Gastroesophageal sphincter (tissue), 4 donors: ENCODE data around the gene WDR88. TPM values are rescaled to one million over a fixed set of nuclear protein-coding genes. Genes with fewer than 3 reads are reported as not detected.

ENCODE experiments used
- ATAC-seq: fragments of 150-250 bp; one replicate; pipeline ENCODE4 v1.9.1; 2016; ENCODE audit warnings: mild to moderate bottlenecking, moderate library complexity
- H3K27ac ChIP-seq, 4 donors: fragments of 200-600 bp; sonication (generic) in 3 of 4; 1 replicate in 3 of 4; 2 replicates in 1 of 4; pipeline ENCODE4 v1.5.1; 2016 to 2019
- H3K27me3 ChIP-seq: fragments of 200-600 bp; sonication (generic); one replicate; pipeline ENCODE4 v1.5.1; 2019
- H3K36me3 ChIP-seq, 2 donors: fragments of 200-600 bp; sonication (generic); one replicate each; pipeline ENCODE4 v1.5.1; 2019; ENCODE audit warnings: control low read depth in 1 of 2
- H3K4me1 ChIP-seq, 3 donors: fragments of 200-600 bp; sonication (generic); 1 replicate in 2 of 3; 2 replicates in 1 of 3; pipeline ENCODE4 v1.5.1; 2016 to 2019; ENCODE audit warnings: control low read depth in 2 of 3
- H3K4me3 ChIP-seq, 2 donors: fragments of 200-600 bp; sonication (generic); one replicate each; pipeline ENCODE4 v1.5.1; 2019; ENCODE audit warnings: mild to moderate bottlenecking in 1 of 2, moderate library complexity in 1 of 2
- H3K9me3 ChIP-seq, 3 donors: fragments of 200-600 bp; sonication (generic); one replicate each; pipeline ENCODE4 v1.5.1; 2017 to 2019; ENCODE audit warnings: control low read depth in 2 of 3
- CTCF ChIP-seq, 4 experiments: fragments of 200-600 bp in 2 of 4; fragments of 450-650 bp in 2 of 4; sonication (generic) in 1 of 4; IDR thresholded peaks; one replicate each; pipeline ENCODE4 v1.5.1; 2017 to 2019; ENCODE audit warnings: antibody characterized with exemption in 4 of 4, mild to moderate bottlenecking in 2 of 4, moderate library complexity in 2 of 4
- EP300 ChIP-seq: sonication (generic); formaldehyde crosslinking; IDR thresholded peaks from one replicate; pipeline ENCODE4 v1.6.1; 2017; ENCODE audit warnings: antibody characterized with exemption, mild to moderate bottlenecking
- POLR2A ChIP-seq, 2 donors: fragments of 450-650 bp; IDR thresholded peaks; one replicate each; pipeline ENCODE4 v1.6.1; 2017; ENCODE audit warnings: antibody characterized with exemption in 2 of 2, mild to moderate bottlenecking in 2 of 2, moderate library complexity in 1 of 2
- POLR2AphosphoS5 ChIP-seq: sonication (generic); formaldehyde crosslinking; IDR thresholded peaks from one replicate; pipeline ENCODE4 v1.6.1; 2017; ENCODE audit warnings: antibody characterized with exemption
- WGBS, 2 donors: methylation state at CpG; one replicate each; pipeline ENCODE4 v1.1.5; 2018; ENCODE audit warnings: low coverage in 1 of 2; 5-methylcytosine and 5-hydroxymethylcytosine counted together
- total RNA-seq, 4 donors: library from RNA; depleted of rRNA; stranded (reverse); fragments of >200 nt; gene quantifications; one replicate each; pipeline ENCODE4 v1.1.0, GENCODE V29; 2016

Gene WDR88
- total RNA-seq, 4 donors from 2014 or later, result not detected

GRCh38 chr19:33193269-33193864, 61.5 kb downstream of the WDR88 start:
- ATAC-seq, result no peak
- peak overlapping the region in 1 of 4 donors; percentile 55 for H3K27ac ChIP-seq

GRCh38 chr19:33193865-33194362, 62.0 kb downstream of the WDR88 start, which contains the start of gene LRP3:
LRP3 (plus strand) TSS chr19:33194330; CDS start chr19:33194786, 456 bp downstream.
- no peaks in the 10 kb centered on the region for H3K27me3 ChIP-seq
- WGBS, 2 donors, result 73% methylated on average over 2 of the region's 50 CpGs; no CpG with 5 or more reads in 1 of the 2 donors
- peak within 1 kb of the TSS in 3 of 4 donors; percentile 73 to 82 (median 82) for H3K27ac ChIP-seq
- ATAC-seq, result peak; percentile 77
- H3K36me3 ChIP-seq, result peaks cover 0 to 23% of the 10 kb centered on the region in 2 donors
- H3K4me3 ChIP-seq, result peak within 1 kb of the TSS; percentile 66 to 82
- TF ChIP-seq CTCF (IDR thresholded peaks at IDR 0.05), result no peak
- no peak for TF ChIP-seq POLR2AphosphoS5
- TF ChIP-seq EP300, result no peak
- TF ChIP-seq POLR2A (IDR thresholded peaks at IDR 0.05), result no peak
- H3K9me3 ChIP-seq, result no peaks in the 10 kb centered on the region
- H3K4me1 ChIP-seq, result peaks cover 0 to 22% (median 9%) of the 10 kb centered on the region in 3 donors

More at GRCh38 chr19:33193269-33193864, 61.5 kb downstream of the WDR88 start:
- peaks cover 0 to 17% of the 10 kb centered on the region in 2 donors for H3K36me3 ChIP-seq
- 87 to 100% methylated on average over 1 to 7 of the region's 8 CpGs for WGBS, 2 donors
- H3K4me1 ChIP-seq, result peaks cover 0 to 22% (median 9%) of the 10 kb centered on the region in 3 donors
- no peak for TF ChIP-seq POLR2AphosphoS5
- TF ChIP-seq POLR2A (IDR thresholded peaks at IDR 0.05), result no peak
- no peak for TF ChIP-seq EP300
- TF ChIP-seq CTCF (IDR thresholded peaks at IDR 0.05), result no peak
- H3K4me3 ChIP-seq, result peak overlapping the region in 1 of 2 donors; percentile 82
- no peaks in the 10 kb centered on the region for H3K9me3 ChIP-seq
- no peaks in the 10 kb centered on the region for H3K27me3 ChIP-seq

- no CpG with 5 or more reads among the region's 57 CpGs for WGBS, 2 donors
- peak; percentile 35 for ATAC-seq
- TF ChIP-seq POLR2AphosphoS5 (no peak), CTCF (IDR thresholded peaks at IDR 0.05) (no peak), POLR2A (IDR thresholded peaks at IDR 0.05) (no peak), EP300 (no peak)
- H3K9me3 ChIP-seq, result no peaks in the 10 kb centered on the region
- peak overlapping the region in 3 of 4 donors; percentile 73 to 82 (median 82) for H3K27ac ChIP-seq
- peaks cover 0 to 22% (median 9%) of the 10 kb centered on the region in 3 donors for H3K4me1 ChIP-seq
- H3K27me3 ChIP-seq, result no peaks in the 10 kb centered on the region
- H3K36me3 ChIP-seq, result peaks cover 0 to 29% of the 10 kb centered on the region in 2 donors
- H3K4me3 ChIP-seq, result peak overlapping the region; percentile 66 to 82
These were observed 62.6 kb downstream of the WDR88 start for GRCh38 chr19:33194532-33194885.

- Histone ChIP-seq H3K4me1 (peaks cover 0 to 22% (median 9%) of the 10 kb centered on the region in 3 donors), H3K27ac (peak overlapping the region in 3 of 4 donors; percentile 73 to 82 (median 82)), H3K27me3 (no peaks in the 10 kb centered on the region), H3K4me3 (peak overlapping the region; percentile 66 to 82), H3K9me3 (no peaks in the 10 kb centered on the region), H3K36me3 (peaks cover 0 to 29% of the 10 kb centered on the region in 2 donors)
- no CpG with 5 or more reads among the region's 49 CpGs for WGBS, 2 donors
- TF ChIP-seq POLR2AphosphoS5 (no peak), EP300 (no peak), POLR2A (IDR thresholded peaks at IDR 0.05) (no peak), CTCF (IDR thresholded peaks at IDR 0.05) (no peak)
- ATAC-seq, result peak; percentile 45
These were observed 63.2 kb downstream of the WDR88 start for GRCh38 chr19:33194886-33195644.
